NCI-H1417 treated with DMSO at 0.1 percent for 48 hours (cell line): ENCODE data around the gene FAM107A.

ENCODE experiments used
- DNase-seq: peaks from one replicate; lab custom pipeline; 2025; lab: John Stamatoyannopoulos, UW

FAM107A gene

GRCh38 chr3:58591517-58592510, 14.6 kb upstream of the FAM107A start:
- DNase-seq = no peak

GRCh38 chr3:58588030-58588614, 10.9 kb upstream of the FAM107A start:
- no peak for DNase-seq

GRCh38 chr3:58586776-58587192, 9.6 kb upstream of the FAM107A start:
- no peak for DNase-seq

- no peak for DNase-seq
These were observed 8.8 kb upstream of the FAM107A start for GRCh38 chr3:58585994-58586393.

GRCh38 chr3:58585005-58585786, 8.0 kb upstream of the FAM107A start:
- DNase-seq = no peak

GRCh38 chr3:58584690-58585004, 7.5 kb upstream of the FAM107A start:
- DNase-seq = no peak

- DNase-seq = no peak
These were observed 4.3 kb upstream of the FAM107A start for GRCh38 chr3:58581328-58582091.

- no peak for DNase-seq
These were observed 3.7 kb upstream of the FAM107A start for GRCh38 chr3:58580826-58581327.

GRCh38 chr3:58578873-58579272, 1.7 kb upstream of the FAM107A start:
- DNase-seq = no peak

GRCh38 chr3:58576716-58577115, 475 bp downstream of the FAM107A start:
- DNase-seq = no peak

GRCh38 chr3:58575971-58576652, 1.1 kb downstream of the FAM107A start:
- no peak for DNase-seq

- DNase-seq = no peak
These were observed 2.5 kb downstream of the FAM107A start for GRCh38 chr3:58574682-58575081.

GRCh38 chr3:58574106-58574505, 3.1 kb downstream of the FAM107A start:
- no peak for DNase-seq

GRCh38 chr3:58573640-58574039, 3.6 kb downstream of the FAM107A start:
- no peak for DNase-seq

- DNase-seq = no peak
These were observed 4.5 kb downstream of the FAM107A start for GRCh38 chr3:58572634-58573230.

- DNase-seq = no peak
These were observed 5.1 kb downstream of the FAM107A start for GRCh38 chr3:58572013-58572633.

- no peak for DNase-seq
These were observed 6.3 kb downstream of the FAM107A start for GRCh38 chr3:58570851-58571250.

- no peak for DNase-seq
These were observed 7.7 kb downstream of the FAM107A start for GRCh38 chr3:58569287-58570001.

- peak; percentile 25 for DNase-seq
These were observed 8.5 kb downstream of the FAM107A start for GRCh38 chr3:58568572-58569286.
